ENCODE data around the gene ESF1. TPM values are rescaled to one million over a fixed set of nuclear protein-coding genes. Genes with fewer than 3 reads are reported as not detected.
A peak's percentile ranks its signal among the peaks of the same experiment; 100 is the strongest.

The ESF1 gene
- total and polyA plus RNA-seq, 8 donors, result 4.7 to 22.0 (median 8.4) TPM

- no peaks in the 10 kb centered on the region for H3K36me3 ChIP-seq
- no peak overlapping the region for H3K27ac ChIP-seq
- WGBS, 5 donors, result 72 to 81% (median 78%) methylated on average over 5 of the region's 5 CpGs
- intact Hi-C loops (cut with DNase I; ENCODE audit: low total_unique reads), result no loop called here
- H3K27me3 ChIP-seq, result no peaks in the 10 kb centered on the region
- H3K9me3 ChIP-seq, result no peaks in the 10 kb centered on the region
- TF ChIP-seq POLR2AphosphoS5 (IDR thresholded peaks at IDR 0.05), result no peak
- no peak for TF ChIP-seq POLR2A (IDR thresholded peaks at IDR 0.05)
- no peaks in the 10 kb centered on the region for H3K4me1 ChIP-seq
- DNase-seq, result no peak
- no peak overlapping the region for H3K4me3 ChIP-seq
Measured at GRCh38 chr20:13684566-13685222, 100.0 kb downstream of the ESF1 start.

DNA sequence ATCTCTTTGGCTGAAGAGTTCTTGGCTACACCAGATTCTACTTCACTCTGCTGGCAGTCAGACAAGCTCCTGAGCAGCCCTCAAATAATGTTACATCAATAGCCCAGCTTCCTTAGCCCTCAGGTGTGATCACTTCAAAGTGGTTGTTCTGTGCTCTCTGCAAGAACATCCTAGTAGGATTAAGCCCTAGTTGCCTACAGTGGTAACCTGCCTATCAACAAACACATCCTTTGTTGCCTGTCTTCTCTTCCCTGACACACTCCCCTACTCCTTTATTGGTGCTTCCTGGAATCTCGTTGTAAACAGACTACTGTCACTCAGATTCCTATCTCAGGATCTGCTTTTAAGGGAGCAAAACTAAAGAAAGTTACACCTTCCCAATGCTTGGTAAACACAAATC lies 100.9 kb downstream of the ESF1 start:
- Histone ChIP-seq H3K36me3 (no peaks in the 10 kb centered on the region), H3K4me1 (no peaks in the 10 kb centered on the region), H3K4me3 (no peak overlapping the region), H3K9me3 (no peaks in the 10 kb centered on the region), H3K27ac (no peak overlapping the region), H3K27me3 (no peaks in the 10 kb centered on the region)
- intact Hi-C loops (cut with DNase I; ENCODE audit: low total_unique reads), result no loop called here
- 6 to 33% (median 8%) methylated on average over 1 of the region's 1 CpG for WGBS, 5 donors
- no peak for TF ChIP-seq POLR2A (IDR thresholded peaks at IDR 0.05)
- no peak for TF ChIP-seq CTCF (IDR thresholded peaks at IDR 0.05)
- no peak for TF ChIP-seq EP300 (IDR thresholded peaks at IDR 0.05)
- no peak for TF ChIP-seq POLR2AphosphoS5 (IDR thresholded peaks at IDR 0.05)
- no peak for DNase-seq

DNA sequence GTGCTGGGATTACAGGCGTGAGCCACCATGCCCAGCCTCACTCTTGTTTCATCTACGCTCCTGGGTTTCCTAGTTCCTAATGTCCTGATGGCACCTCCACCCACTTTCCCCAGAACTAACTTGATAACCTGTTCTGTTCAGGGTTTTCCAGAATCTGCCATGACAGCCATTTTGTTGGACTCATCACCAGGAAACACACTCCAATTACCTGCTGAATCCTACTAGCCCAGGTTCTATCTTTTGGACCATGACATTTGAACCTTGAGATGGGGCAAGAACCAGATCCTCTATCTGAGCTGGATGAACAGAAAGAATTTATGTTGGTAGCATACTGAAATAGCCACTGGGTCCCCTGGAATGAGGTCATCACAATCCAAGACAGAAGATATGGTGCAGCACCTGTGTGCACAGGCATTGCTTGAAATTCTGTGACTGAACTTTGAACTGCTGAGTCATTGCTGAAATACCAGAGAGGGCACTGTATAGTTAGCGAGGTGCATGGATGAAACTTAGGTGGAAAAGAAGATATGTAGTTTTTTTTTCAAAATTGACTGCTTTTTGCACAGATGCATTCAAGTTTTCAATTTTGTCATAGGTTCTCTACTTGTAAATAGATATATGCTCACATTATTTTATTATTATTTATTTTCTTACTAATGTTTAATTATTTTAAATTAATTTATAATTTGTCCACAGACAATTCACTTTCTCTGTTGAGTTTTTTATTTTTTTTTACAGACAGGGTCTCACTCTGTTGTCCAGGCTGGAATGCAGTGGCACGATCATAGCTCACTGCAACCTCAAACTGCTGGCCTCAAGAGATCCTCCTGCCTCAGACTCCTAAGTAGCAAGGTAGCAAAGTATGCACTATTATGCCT lies 103.2 kb downstream of the ESF1 start:
- peak in 1 of 2 donors; percentile 44 for DNase-seq
- Histone ChIP-seq H3K36me3 (no peaks in the 10 kb centered on the region), H3K4me1 (no peaks in the 10 kb centered on the region), H3K9me3 (no peaks in the 10 kb centered on the region), H3K27ac (no peak overlapping the region), H3K27me3 (no peaks in the 10 kb centered on the region), H3K4me3 (no peak overlapping the region)
- no peak for TF ChIP-seq POLR2A (IDR thresholded peaks at IDR 0.05)
- WGBS, 5 donors, result 57 to 84% (median 64%) methylated on average over 4 of the region's 4 CpGs
- intact Hi-C loops (cut with DNase I; ENCODE audit: low total_unique reads), result no loop called here

DNA sequence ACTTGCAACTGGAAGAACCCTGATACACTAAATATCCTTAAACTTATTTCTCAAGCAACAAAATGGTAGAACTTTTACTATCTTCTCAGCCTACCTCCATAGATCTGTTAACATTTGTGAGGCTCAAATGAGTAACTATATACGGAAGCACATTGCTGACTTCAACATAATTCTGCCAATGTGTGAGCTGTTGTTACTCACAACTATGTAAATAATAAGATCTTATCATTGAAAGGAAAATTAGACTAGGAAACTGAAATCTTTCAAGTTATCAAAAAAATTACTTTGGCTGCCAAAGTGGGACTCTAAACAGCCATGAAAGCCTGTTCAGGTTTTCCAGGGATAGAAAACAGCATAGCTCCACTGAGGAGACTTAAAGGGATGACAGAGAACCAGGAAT lies 105.8 kb downstream of the ESF1 start:
- intact Hi-C loops (cut with DNase I; ENCODE audit: low total_unique reads), result no loop called here

More for the DNA sequence above, 105.8 kb downstream of the ESF1 start:
- no peaks in the 10 kb centered on the region for H3K4me1 ChIP-seq
- H3K27ac ChIP-seq, result no peak overlapping the region
- TF ChIP-seq POLR2A (IDR thresholded peaks at IDR 0.05) (no peak), EP300 (IDR thresholded peaks at IDR 0.05) (no peak), POLR2AphosphoS5 (IDR thresholded peaks at IDR 0.05) (no peak), CTCF (IDR thresholded peaks at IDR 0.05) (no peak)
- no peak for DNase-seq
- H3K27me3 ChIP-seq, result no peaks in the 10 kb centered on the region
- no peaks in the 10 kb centered on the region for H3K9me3 ChIP-seq
- no peaks in the 10 kb centered on the region for H3K36me3 ChIP-seq
- no peak overlapping the region for H3K4me3 ChIP-seq
- 26 to 60% (median 50%) methylated on average over 1 of the region's 1 CpG for WGBS, 5 donors

Data from stomach (tissue), 9 donors.